HG03025 (cell line): ENCODE measurements around the gene GYG2.
"Not testable (repeated sequence)": the region's sequence is repeated elsewhere in the genome, so short reads cannot be mapped to it uniquely, and the experiment has no call there.

Experiments
- ATAC-seq: cut with Tn5 transposase; IDR thresholded peaks from one replicate; pipeline ENCODE4 v1.9.1; 2021; ENCODE audit warnings: mild to moderate bottlenecking, moderate library complexity; ENCODE audit not compliant: unreplicated experiment, low FRiP score

The GYG2 gene

DNA sequence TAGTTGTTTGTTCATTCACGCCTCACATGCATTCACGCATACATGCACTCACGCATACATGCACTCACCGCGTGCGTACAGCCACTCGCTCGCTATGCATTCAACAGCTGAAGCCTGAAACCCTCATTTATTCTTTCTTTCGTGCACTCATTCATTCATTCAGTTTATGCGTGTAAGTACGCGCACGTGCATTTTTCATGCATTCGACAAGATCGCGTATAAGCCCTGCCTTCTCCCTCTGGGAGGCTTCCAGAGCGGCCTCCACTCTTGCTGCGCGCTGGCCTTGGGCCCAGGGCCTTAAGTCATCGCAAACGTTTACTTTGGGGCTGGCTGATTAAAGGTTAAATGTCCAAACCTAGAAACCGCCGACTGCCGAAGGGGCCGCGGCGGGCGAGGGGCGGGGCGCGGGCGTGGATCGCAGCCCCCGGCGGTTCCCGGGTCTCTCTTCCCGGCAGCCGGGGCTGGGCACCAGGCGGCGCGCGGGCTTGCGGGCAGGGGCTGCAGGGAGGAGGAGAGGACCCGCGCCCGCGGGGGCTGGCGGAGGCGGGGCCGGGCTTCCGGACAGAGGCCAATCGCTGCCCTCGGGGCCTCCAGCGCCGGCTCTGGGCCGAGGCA is at the start of gene GYG2:
GYG2 (plus strand) TSS at position 587 of the 615 bp plus-strand sequence. CDS start 1,259 bp downstream, outside the sequence.
- no peak for ATAC-seq

DNA sequence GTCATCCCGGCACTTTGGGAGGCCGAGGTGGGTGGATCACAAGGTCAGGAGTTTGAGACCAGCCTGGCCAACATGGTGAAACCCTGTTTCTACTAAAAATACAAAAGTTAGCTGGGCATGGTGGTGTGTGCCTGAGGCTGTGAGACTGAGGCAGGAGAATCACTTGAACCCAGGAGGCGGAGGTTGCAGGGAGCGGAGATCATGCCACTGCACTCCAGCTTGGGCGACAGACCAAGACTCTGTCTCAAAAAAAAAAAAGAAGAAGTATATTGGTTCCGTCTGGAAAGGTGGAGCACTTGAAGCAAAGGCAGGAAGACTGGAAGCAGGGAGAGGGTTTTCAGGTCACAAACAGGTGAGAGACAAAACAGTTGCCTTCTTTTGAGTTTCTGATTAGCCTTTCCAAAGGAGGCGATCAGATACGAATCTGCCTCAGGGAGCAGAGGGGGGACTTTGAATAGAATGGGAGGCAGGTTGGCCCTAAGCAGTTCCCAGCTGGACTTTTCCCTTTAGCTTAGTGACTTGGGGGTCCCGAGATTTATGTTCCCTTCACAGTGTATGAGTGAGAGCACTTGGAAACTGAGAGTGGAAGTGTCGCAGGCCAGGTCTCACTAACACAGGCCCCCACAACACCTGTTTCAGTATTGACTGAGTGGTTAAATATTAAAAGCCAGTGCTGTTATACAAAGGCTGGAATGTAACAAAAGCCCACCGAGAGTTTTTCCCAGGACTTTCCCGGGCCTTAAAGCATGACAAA is 48.1 kb upstream of the GYG2 start:
- ATAC-seq = not testable (repeated sequence)

DNA sequence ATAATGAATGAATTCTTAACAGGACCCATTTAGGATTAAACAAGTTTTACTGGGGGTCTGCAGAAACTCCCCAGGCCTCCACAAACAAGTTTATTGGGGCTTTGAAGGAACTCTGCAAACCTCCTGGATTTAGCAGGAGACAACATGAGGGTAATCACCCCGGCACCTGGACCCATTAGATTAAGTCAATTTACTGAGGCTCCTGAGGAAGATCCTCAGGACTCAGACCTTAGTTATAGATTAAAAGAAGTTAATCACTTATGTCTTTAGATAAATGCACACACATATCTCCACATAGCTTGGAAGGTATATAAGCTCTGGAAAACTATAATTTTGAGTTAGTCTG is 47.5 kb upstream of the GYG2 start:
- ATAC-seq = no peak

DNA sequence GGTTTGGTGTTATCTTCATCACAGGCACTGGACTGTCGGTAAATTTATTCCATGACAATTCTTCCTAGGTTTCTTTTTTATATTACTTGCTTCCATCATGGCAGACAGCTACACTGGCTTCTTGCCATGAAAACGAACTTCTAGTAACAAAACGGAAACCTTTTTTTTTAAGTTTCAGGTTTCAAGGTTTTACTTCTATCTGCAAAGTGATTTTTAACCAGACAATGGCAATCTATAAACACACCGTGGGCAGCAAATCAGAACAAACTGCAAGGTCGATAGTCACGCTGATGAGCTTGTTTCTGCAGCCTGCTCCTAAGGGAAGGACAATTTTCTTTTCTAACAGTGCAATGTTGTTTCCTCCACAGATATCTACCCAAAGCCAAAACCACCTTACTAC is 47.0 kb upstream of the GYG2 start:
- ATAC-seq = no peak

DNA sequence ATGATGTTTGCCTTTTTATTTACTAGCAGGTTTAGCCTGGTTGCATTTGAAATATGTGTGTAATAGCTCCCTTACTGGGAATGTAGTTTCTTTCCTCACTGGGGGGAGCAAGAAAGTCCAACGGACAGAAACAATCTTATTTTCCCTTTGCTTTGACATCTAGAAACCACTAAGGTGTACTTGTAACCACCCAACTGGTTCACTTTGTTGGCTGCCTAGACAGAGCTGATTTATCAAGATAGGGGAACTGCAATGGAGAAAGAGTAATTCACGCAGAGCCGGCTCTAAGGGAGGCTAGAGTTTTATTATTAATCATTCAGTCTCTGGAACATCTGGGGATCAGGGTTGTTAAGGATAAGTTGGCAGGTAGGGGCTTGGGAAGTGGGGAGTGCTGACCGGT is 46.6 kb upstream of the GYG2 start:
- no peak for ATAC-seq

DNA sequence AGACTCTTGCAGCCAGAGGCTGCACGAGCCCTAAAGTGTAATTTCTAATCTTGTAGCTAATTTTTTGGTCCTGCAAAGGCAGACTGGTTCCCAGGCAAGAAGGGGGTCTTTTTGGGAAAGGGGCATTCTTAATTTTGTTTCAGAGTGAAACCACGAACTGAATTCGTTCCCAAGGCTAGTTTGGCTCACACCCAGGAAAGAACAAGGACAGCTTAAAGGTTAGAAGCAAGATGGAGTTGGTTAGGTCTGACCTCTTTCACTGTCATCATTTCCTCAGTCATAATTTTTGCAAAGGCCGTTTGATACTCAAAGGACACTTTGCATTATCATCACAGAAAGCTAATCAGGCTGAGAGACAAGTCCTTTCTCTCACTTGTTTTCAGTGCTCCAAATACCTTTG is 46.0 kb upstream of the GYG2 start:
- no peak for ATAC-seq

DNA sequence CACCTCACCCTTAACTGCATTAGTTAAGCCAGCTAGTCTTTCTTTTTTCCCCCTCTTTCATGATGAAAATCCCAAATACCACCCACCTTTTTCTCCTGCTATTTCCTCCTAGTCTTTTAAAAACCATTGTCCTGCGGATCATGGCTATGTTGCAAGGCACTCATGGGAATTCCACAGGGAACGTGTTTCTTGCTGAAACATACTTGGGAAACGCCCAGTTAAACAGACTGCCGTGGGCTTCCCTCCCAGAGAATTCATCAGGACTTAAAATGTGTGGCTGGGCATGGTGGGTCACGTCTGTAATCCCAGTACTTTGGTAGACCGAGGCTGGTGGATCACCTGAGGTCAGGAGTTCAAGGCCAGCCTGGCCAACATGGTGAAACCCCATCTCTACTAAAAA is 44.7 kb upstream of the GYG2 start:
- no peak for ATAC-seq

DNA sequence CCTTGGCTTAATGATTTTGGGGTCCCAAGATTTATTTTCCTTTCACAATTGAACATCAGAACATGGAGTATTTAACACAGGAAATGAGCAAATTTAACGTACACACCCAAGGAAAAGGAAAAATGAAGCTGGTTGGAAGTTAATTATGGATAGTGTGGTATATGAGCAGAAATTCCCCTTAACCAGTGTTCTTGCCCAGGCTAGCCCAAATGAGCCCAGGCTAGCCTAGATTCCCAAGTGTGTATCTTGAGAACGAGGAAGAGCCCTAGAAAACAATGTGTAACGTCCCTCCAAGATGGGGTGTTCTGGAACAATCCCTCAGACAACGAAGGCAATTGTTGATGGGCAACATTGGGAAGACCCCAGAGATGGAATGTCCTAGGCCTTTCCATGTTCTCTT is 43.2 kb upstream of the GYG2 start:
- no peak for ATAC-seq

DNA sequence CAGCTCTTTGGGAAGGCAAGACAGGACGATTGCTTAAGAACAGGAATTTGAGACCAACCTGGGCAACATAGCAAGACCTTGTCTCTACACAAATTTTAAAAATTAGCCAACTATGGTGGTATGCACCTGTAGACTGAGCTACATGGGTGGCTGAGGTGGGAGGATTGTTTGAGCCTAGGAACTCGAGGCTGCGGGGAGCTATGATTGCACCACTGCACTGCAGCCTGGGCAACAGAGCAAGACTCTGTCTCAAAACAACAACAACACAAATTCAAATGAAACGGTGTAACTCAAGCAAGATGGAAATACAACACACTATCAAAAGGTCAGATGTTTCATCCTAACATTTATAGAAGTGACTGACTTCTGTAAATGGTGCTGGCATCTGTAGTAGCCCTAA is 39.8 kb upstream of the GYG2 start:
- ATAC-seq = no peak

DNA sequence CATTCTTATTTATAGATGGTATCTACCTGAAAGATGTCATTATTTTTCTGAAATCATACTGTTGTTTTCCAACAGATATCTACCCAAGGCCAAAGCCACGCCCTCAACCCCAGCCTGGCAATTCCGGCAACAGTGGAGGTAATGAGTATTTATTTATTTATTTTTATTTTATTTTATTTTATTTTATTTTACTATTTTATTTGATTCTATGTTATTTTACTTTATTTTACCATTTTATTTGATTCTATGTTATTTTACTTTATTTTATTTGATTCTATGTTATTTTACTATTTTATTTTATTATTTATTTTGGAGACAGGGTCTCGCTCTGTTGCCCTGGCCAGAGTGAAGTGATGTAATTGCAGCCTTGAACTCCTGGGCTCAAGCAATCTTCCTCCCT is 39.2 kb upstream of the GYG2 start:
- no peak for ATAC-seq

DNA sequence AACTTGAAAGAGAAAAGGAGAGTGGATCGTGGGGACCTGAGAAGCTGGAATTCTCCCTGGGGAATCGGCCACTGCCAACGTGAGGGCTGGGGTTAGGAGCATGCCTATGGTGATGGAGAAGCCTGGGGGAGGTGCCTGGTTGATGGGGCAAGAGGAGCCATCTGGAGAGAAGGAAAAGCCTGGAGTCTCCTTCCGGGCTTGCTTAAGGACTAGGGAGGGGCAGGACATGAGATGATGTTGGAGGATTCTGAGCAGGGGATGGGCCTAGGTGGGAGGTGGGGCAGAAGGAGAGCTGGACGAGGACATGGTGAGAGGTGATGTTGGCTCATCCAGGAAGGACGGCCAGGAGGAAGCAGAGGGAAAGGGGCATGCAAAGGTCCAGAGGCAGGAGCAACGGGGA is 35.0 kb upstream of the GYG2 start:
- ATAC-seq = no peak

DNA sequence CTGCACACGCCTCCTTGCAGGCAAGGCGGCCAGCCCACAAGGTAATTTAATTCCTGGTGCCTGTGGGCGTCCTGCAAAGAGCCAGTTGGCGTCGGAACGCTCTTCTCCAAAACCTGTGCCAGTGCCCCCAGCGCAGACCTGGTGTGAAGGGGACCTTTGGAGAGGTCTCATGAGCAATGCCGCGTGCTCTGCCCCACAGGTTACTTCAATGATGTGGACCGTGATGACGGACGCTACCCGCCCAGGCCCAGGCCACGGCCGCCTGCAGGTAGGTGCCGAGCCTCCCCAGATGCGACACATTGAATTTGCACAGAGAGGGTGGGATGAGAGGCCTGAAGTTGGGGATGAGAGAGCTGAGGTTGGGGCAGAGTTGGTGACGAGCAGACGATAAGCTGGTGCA is 34.4 kb upstream of the GYG2 start:
- ATAC-seq = no peak

DNA sequence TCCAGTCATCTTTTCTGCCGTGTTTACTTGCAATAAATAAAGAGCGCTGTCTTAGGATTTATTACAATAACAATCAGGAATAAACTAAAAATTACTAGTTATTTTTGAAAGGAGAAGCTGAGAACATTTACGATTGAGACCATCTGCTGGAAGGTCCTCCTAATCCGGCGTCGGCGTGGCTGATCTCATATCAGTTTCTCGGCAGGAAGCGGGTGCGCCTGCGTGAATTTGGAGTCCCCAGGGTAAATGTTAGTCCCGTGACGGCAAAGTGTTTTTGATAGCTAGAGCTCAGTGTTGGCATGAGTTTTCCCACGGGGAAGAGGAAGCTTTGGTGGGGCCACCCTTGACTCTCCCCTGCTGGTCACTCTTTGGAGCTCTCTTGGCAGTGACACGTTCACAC is 31.9 kb upstream of the GYG2 start:
- not testable (repeated sequence) for ATAC-seq

DNA sequence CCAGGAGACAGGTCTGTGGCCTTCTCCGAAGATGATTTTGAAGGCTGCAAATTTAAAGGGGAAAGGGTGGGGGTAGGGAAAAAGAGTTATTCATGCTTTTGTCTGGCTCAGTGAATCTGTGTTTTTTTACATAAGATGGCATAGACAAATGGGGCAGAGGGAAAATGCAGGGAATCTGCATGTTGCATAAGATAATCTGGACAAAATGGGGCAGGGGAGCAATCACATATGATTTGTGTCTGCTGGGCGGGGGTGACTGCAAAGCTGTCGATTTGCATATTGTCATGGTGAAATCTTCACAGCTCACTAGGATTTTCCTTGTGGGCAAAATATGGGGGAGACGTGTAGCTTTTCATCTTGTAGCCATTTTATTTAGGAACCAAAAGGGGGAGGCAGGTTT is 29.4 kb upstream of the GYG2 start:
- ATAC-seq = no peak

DNA sequence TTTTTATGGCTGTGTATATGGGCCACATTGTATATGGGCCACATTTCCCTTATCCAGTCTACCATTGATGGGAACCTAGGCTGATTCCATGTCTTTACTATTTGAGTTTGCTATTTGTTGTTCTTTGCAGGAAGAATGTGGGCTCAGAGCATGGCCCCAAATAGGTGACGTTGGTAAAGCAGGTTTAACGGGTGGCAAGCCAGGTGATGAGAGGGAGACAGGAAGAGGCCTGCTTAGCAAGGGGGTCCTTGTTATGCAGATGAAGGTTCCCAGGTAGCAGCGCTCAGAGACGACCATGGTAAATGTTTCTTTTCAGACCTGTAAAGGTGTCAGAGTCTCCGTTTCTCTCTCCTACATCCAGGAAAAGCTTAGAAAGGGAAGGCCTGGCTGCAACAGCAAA is 28.8 kb upstream of the GYG2 start:
- not testable (repeated sequence) for ATAC-seq

DNA sequence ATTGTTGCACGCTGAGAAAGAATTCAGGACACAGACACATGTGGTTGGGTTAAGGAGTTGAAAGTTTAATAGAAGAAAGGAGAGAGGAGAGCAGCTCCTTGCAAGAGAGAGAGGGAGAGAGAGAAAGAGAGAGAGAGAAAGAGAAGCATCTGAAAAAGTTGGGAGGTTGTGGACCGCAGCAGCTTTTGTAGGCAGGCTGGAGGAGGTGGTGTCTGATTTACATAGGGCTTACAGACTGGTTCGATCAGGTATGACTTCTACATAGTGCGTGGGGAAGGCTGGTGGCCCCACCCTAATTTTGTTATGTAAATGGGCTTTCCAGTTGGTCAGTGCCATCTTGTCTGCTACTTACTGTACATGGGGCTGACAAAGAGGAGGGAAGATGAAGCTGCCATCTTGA is 27.5 kb upstream of the GYG2 start:
- ATAC-seq = no peak

DNA sequence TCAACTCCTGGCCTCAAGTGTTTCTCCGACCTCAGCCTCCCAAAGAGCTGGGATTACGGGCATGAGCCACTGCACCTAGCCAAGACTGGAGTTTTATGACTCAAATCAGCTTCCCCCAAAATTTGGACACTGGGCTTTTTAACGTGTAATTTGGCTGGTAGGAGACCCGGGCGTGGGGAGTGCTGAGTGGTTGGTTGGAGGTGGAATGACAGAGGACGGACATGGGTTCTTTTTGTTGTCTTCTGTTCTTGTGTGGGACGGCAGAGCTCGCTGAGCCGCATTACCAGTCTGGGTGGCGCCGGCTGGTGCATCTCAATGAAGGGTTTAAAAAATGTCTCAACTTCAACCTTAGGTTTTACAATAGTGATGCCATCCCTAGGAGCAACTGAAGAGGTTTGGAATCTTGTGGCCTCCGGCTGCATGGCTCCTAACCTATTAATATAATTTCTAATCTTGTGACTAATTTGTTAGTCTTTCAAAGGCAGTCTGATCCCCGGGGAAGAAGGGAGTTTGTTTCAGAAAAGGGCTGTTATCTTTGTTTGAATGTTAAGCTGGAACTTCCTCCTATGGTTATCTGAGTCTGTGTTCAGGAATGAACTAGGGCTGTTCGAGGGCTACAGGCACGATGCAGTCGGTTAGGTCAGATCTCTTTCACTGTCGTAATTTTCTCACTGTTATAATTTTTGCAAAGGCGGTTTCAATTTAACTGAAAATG is 26.2 kb upstream of the GYG2 start:
- ATAC-seq = not testable (repeated sequence)

DNA sequence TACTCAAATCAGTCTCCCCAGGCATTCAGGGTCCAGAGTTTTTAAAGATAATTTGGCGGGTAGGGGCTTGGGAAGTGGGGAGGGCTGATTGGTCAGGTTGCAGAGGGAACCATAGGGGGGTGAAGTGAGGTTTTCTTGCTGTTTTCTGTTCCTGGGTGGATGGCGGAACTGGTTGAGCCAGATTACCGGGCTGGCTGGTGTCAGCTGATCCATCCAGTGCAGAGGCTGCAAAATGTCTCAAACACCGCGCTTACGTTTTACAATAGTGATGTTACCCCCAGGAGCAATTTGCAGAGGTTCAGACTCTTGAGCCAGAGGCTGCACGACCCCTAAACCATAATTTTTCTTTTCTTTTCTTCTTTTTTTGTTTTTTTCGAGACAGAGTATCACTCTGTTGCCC is 25.2 kb upstream of the GYG2 start:
- ATAC-seq = not testable (repeated sequence)

DNA sequence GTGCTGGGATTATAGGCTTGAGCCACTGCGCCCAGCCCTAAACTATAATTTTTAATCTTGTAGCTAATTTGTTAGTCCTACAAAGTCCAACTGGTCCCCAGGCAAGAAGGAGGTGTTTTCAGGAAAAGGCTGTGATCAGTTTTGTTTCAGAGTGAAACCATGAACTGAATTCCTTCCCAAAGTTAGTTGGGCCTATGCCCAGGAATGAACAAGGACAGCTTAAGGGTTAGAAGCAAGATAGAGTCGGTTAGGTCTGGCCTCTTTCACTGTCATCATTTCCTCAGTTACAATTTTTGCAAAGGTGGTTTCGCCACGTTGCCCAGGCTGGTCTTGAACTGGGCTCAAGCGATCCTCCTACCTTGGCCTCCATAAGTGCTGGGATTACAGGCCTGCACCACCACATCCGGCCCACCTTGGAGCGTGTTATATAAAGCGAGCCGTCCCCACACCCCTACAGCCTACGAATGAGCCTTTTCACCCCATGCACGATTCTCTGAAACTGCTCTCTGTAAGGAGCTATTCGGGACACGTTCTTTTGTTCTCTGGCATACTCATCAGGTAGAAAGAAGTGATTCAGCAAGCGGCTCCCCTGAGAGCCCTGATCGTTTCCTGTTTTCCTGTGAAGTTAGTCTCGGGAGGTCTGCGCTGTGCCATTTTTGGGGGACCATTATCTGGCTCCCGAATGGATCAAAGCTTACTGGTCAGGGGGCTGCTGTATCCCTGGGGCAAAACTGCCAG is 24.5 kb upstream of the GYG2 start:
- ATAC-seq = not testable (repeated sequence)

DNA sequence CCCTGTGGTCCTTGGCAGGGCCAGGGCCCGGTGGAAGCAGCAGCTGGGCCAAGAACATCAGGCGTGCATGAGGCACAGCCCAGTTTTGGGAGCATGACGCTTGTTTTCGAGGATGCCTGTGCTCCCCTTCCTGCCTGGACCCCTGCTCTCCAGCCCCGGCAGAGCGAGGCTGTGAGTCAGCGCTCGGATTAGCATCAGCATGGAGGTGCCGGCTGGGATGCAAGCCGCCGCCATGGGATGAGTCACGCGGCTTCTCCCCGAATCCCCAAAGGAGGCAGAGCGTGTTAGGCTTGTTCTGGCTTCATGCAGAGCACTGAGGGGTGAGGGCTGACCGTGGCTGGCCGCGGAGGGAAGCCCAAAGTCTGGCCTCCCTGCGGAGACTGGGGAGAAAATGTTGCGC is 23.9 kb upstream of the GYG2 start:
- not testable (repeated sequence) for ATAC-seq

DNA sequence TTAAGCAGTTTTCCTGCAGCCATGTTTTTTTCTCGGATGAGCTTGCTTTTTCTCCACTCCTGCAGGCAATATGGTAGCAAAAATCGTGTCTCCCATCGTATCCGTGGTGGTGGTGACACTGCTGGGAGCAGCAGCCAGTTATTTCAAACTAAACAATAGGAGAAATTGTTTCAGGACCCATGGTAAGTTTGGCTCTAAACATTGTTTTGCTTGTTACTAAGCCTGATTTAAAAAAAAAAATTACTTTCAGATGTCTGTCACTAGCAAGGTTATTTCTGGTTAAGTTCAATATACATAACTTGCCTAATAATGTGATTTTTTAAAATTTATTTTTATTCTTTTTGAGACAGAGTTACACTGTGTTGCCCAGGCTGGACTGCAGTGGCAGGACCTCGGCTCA is 17.5 kb upstream of the GYG2 start:
- ATAC-seq = no peak
